Fibroblast of villous mesenchyme (primary cell): ENCODE measurements around the gene LARP4B. TPM values are rescaled to one million over a fixed set of nuclear protein-coding genes. Genes with fewer than 3 reads are reported as not detected.

Experiments used
- DNase-seq: peaks from one replicate; pipeline ENCODE4 v3.0.0-alpha.2; 2010; ENCODE audit warnings: low read depth
- H3K4me3 ChIP-seq: 2 replicates; pipeline ENCODE4 v1.5.1; 2011; ENCODE audit warnings: low read depth, mild to moderate bottlenecking, low read length
- total RNA-seq: library from RNA; depleted of rRNA; stranded (reverse); fragments of >200 nt; gene quantifications from 2 replicates; pipeline ENCODE4 v1.2.3, GENCODE V29; 2012
- TF ChIP-seq, protein P1 (sequence below): IDR thresholded peaks from 2 replicates; pipeline ENCODE4 v1.5.1; 2012; ENCODE audit warnings: low read depth, mild to moderate bottlenecking, low read length; ENCODE audit not compliant: insufficient read depth

LARP4B gene
- total RNA-seq, 1 donor, result 57.4 TPM

- no peak overlapping the region for H3K4me3 ChIP-seq
- TF ChIP-seq, protein P1, sequence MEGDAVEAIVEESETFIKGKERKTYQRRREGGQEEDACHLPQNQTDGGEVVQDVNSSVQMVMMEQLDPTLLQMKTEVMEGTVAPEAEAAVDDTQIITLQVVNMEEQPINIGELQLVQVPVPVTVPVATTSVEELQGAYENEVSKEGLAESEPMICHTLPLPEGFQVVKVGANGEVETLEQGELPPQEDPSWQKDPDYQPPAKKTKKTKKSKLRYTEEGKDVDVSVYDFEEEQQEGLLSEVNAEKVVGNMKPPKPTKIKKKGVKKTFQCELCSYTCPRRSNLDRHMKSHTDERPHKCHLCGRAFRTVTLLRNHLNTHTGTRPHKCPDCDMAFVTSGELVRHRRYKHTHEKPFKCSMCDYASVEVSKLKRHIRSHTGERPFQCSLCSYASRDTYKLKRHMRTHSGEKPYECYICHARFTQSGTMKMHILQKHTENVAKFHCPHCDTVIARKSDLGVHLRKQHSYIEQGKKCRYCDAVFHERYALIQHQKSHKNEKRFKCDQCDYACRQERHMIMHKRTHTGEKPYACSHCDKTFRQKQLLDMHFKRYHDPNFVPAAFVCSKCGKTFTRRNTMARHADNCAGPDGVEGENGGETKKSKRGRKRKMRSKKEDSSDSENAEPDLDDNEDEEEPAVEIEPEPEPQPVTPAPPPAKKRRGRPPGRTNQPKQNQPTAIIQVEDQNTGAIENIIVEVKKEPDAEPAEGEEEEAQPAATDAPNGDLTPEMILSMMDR, result no peak
- no peak for DNase-seq
Measured at GRCh38 chr10:813286-813685, 118.2 kb downstream of the LARP4B start.

DNA sequence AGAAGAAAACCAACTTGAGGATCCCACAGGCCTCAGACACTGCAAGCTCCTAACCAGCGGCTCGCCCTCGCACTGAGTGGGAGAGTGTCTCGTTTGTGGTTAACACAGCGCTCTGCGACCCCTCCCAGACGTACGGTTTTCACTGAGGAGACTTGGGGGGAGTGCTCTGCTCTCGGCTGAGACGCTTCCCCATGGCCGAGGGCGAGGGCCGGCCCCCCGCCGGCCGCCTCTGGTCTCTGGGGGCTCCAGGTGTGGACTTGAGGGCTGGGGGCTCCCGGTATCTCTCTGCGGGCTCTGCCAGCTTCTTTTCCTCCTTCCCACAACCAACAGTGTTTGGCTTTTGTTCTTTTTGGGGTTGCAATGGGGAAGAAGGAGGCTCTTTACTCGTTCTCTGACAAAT is 118.7 kb downstream of the LARP4B start:
- H3K4me3 ChIP-seq, result no peak overlapping the region
- TF ChIP-seq, protein P1, result no peak
- no peak for DNase-seq

- TF ChIP-seq, protein P1, result no peak
- no peak for DNase-seq
- H3K4me3 ChIP-seq, result no peak overlapping the region
Measured at GRCh38 chr10:811379-812175, 119.9 kb downstream of the LARP4B start.

DNA sequence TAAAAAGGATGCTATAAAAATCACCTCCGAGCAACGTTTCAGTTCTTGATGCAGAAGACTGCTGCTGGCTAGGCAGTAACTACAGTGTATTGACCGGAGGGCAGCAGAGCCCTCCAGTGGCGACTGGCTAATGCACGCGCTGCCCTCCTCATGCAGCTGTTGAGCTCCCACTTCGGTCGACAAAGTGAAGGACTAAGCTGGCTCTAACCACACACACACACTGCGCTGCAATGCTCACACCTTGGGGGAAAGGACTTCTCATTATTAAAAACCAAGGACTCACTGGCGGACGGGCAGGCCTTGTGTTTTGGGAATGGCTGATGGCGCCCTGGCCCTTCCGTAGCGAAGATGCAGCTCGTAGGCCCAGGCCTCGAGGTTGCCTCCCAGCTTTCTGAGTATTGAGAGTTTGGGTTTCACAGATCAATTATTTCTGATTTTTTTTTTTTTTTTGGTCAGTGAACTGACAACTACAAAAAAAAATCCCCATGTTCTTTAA is 121.1 kb downstream of the LARP4B start:
- no peak for DNase-seq
- no peak overlapping the region for H3K4me3 ChIP-seq
- TF ChIP-seq, protein P1, result peak; percentile 27

DNA sequence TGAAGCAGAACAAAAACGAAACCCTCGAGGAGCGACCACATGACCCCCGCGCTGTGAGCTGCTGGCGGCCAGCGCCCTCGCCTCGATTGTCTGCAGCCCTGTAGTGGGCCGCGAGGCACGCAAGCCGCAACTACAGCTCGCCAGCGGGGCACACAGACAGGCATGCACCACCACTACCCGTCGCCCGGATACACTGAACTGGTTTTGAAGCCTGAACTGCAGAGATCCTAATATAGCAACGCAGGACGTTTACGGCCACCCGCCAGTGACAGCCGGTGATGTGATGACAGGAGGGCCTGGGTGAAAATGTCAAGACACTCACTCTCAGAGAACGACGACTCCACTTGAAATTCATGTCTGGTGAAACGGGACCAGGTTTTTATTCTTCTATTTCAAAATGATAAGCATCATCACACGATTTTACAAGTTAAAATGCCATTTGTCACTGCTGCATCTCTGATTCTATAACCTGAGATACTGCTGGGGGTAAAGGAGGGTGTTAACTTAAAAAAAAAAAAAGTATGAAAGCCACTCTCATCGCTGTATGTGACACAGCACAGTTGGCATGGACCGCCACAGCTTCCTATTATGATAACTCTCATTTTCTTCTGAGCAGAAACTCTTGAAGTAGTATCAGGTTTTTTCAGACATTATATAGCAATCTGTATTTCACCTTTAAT is 121.7 kb downstream of the LARP4B start:
- no peak overlapping the region for H3K4me3 ChIP-seq
- TF ChIP-seq, protein P1, result no peak
- no peak for DNase-seq

DNA sequence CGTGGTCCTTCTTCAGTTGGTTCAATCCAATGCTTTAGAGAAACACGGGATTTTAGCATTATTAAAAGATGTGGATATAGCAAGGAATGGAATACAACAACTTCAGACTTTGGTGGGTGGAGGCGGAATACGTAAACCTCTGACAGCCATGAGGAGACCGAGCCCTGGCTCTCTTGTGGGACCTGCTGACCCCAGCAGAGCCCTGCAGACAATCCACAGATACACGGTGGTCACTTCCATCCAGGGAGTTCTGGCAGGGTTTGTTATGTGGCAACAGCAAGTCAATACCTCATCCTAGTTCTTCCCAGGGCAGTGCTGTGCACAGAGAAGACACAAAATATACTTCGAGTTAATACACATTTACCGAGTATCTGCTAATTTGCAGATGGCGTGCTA is 123.5 kb downstream of the LARP4B start:
- no peak overlapping the region for H3K4me3 ChIP-seq
- DNase-seq, result no peak
- TF ChIP-seq, protein P1, result no peak
